ENCODE results near the gene WDR90.
A peak's percentile ranks its signal among the peaks of the same experiment; 100 is the strongest.

The WDR90 gene

DNA sequence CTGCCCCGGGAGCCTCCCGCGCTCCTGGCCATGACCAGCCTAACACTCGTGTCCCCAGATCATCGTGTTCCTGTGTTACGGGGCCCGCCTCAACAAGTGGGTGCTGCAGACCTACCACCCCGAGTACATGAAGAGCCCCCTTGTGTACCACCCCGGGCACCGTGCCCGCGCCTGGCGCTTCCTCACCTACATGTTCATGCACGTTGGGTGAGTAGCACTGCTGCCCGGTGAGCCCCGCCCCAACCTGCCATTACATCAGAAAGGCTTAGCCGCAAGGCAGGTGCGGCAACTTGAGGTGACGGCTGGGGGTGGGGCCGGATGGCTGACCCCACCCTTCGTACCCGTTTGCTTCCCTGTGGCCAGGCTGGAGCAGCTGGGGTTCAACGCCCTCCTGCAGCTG lies 27.7 kb downstream of the WDR90 start:
- no peak for DNase-seq (ENCODE audit: low spot score)

DNA sequence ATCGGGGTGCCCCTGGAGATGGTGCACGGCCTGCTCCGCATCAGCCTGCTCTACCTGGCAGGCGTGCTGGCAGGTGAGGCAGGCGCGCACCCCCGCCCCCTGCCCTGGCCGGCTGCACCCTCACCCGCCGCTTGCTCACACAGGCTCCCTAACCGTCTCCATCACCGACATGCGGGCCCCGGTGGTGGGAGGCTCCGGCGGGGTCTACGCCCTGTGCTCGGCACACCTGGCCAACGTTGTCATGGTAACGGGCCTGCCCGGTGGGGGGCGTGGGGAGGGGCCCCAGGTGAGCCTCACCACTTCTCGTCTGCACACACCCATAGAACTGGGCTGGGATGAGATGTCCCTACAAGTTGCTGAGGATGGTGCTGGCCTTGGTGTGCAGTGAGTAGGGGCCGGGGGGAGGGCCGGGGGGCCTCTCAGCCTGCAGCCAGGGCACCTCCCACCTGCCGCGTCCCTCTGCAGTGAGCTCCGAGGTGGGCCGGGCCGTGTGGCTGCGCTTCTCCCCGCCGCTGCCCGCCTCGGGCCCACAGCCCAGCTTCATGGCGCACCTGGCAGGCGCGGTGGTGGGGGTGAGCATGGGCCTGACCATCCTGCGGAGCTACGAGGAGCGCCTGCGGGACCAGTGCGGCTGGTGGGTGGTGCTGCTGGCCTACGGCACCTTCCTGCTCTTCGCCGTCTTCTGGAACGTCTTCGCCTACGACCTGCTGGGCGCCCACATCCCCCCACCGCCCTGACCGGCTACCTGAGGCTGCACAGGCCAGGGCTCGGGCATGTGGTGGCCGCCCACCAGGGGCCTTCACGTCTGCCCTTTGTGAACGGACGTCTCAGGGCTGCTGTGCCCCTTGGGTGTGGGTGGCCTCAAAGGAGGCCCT lies 28.4 kb downstream of the WDR90 start:
- no peak for DNase-seq (ENCODE audit: low spot score)

DNA sequence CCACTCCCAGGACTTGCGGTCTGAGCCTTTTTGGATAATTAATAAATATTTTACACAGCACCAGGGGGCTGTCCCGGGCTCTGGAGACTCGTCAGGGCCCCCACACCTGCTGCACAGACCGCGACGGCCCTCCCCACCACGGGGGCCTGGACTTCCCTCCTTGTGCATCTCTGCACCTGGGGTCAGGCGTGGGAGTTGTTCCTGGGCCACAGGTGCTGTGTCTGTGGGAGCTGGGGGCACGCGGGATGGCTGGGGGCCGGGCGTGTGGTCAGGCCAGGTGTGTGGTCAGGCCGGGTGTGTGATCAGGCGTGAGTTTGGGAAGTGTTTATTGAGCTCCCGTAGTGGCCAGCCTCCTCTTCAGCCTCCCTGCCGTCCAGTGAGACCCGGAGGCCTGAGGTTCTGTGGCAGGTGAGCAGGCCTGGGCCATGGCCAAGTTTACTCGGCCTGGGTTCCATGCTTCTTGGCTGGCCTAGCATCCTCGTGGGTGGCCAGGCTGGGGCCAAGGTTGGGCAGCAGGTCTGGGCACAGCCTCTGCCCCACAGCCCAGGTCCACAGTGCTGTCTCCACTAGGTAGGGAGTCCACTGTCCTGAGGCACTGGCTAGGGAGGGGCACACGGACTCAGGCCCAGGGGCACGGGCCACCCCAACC lies 29.2 kb downstream of the WDR90 start:
- no peak for DNase-seq (ENCODE audit: low spot score)

DNA sequence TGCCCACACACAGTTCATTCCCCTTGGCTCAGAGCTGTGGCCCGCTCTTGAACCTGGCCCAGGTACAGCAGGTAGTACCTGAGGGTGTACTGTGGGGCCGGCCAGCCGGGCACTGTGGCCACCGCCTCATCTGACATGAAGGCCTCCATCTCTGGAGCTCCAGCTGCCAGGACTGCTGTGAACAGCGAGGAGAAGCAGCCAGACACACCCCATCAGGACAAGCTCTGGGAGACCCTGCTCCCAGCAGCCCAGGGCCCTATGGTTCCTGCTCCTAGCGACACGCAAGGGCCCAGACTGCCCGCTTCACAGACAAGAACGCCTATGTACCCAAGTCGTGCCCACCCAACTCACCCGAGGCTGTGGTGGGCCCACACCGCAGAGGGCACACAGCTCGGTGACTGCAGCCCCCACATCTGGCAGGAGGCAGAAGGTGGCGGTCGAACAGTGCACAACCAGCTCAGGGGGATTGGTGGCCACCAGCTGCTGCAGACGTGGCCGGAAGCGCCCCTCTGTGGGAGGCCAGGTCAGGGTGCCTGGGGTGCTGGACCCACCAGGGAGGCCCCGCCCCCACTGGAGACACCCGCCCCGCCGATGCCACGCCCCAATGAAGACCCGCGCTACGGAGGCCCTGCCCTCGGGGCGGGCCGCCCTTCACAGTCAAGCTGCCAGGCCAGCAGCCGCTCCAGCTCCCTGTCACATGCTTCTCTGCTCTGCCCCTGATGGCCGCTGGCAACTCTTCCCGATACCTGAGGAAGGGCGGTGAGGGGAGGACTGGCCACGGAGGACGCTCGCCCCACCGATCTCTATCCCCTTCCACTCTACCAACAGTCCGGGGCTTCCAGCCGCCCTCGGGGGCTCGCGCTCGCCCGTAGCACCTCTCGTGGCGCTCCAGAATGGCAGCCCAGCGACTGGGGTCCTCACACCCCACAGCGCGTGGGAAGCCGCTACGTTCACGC lies 30.0 kb downstream of the WDR90 start:
- peak; percentile 69 for DNase-seq (ENCODE audit: low spot score)

DNA sequence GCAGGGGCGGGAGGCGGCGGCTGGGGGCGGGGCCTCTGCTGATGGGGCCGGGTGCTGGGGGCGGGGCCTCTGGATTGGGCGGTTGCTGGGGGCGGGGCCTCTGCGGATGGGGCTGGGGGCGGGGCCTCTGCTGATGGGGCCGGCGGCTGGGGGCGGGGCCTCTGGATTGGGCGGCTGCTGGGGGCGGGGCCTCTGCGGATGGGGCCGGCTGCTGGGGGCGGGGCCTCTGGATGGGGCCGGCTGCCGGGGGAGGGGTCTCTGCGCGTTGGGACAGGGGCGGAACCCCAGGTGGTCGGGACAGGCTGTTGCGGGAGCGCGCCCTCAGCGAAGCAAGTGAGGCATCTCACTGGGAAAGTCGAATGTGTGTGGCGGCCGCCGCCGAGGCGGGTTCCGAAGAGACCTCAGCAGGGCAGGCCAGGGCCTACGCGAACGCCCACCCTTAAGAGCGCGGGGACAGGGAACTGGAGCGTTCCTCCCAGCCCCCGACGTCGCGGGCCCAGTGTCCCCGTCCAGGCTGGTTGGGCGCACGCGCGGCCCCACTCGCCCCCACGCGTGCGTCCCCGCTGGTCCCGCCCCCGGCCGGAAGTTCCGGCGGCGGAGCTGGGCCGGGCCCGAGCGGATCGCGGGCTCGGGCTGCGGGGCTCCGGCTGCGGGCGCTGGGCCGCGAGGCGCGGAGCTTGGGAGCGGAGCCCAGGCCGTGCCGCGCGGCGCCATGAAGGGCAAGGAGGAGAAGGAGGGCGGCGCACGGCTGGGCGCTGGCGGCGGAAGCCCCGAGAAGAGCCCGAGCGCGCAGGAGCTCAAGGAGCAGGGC lies 30.9 kb downstream of the WDR90 start, which contains the start of gene STUB1:
STUB1 (plus strand) TSS at position 597 of the 811 bp plus-strand sequence; CDS start at position 713, 116 bp downstream.
- peak; percentile 85 for DNase-seq (ENCODE audit: low spot score)

DNA sequence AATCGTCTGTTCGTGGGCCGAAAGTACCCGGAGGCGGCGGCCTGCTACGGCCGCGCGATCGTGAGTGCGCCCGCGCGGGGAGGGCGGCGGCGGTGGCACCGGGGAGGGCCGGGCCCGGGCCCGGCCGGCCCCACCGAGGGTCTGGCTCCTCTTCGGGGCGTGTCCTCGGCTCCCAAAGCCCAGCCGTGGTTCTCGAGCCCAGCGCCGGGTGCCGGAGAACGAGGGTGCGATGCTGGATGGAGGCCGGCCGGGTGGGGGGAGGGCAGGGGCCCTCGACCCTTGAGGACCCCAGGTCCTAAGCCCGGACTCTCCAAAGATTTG lies 31.4 kb downstream of the WDR90 start:
- no peak for DNase-seq (ENCODE audit: low spot score)

DNA sequence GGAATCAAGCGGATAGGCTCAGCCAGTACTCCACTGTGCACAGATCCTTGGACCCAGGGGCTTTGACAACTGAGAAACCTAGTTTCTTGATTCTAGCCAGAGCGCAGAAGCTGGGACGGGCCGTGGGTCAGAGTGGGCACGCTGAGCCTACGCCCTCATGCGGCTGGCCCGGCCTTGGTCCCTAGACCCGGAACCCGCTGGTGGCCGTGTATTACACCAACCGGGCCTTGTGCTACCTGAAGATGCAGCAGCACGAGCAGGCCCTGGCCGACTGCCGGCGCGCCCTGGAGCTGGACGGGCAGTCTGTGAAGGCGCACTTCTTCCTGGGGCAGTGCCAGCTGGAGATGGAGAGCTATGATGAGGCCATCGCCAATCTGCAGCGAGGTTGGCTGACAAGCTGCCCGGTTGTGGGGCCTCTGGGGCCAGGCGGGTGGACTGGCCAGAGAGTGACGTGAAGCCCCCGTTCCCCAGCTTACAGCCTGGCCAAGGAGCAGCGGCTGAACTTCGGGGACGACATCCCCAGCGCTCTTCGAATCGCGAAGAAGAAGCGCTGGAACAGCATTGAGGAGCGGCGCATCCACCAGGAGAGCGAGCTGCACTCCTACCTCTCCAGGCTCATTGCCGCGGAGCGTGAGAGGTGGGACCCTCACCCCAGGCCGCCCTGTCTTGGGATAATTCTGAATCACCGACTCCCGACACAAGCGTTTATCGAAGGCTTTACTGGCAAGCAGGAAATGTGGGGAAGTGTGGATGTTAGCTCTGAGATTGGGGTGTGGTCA lies 32.0 kb downstream of the WDR90 start:
- no peak for DNase-seq (ENCODE audit: low spot score)

DNA sequence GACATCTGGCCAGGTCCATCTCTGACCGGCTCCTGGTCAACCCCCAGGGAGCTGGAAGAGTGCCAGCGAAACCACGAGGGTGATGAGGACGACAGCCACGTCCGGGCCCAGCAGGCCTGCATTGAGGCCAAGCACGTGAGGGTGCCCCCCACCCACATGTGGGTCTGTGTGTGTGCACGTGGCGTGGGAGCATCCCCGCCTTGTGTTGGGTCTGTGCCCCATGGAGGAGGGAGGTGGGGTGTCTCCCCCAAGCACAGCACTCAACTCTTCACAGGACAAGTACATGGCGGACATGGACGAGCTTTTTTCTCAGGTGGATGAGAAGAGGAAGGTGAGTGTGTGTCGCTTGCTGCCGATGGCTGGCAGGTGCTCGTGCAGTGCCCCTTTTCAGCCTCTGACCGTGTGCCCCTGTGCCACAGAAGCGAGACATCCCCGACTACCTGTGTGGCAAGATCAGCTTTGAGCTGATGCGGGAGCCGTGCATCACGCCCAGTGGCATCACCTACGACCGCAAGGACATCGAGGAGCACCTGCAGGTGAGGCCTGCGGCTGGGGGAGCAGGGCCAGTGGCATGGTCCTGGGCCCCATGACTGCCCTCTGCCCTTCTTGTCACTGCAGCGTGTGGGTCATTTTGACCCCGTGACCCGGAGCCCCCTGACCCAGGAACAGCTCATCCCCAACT lies 32.7 kb downstream of the WDR90 start:
- DNase-seq (ENCODE audit: low spot score) = no peak

DNA sequence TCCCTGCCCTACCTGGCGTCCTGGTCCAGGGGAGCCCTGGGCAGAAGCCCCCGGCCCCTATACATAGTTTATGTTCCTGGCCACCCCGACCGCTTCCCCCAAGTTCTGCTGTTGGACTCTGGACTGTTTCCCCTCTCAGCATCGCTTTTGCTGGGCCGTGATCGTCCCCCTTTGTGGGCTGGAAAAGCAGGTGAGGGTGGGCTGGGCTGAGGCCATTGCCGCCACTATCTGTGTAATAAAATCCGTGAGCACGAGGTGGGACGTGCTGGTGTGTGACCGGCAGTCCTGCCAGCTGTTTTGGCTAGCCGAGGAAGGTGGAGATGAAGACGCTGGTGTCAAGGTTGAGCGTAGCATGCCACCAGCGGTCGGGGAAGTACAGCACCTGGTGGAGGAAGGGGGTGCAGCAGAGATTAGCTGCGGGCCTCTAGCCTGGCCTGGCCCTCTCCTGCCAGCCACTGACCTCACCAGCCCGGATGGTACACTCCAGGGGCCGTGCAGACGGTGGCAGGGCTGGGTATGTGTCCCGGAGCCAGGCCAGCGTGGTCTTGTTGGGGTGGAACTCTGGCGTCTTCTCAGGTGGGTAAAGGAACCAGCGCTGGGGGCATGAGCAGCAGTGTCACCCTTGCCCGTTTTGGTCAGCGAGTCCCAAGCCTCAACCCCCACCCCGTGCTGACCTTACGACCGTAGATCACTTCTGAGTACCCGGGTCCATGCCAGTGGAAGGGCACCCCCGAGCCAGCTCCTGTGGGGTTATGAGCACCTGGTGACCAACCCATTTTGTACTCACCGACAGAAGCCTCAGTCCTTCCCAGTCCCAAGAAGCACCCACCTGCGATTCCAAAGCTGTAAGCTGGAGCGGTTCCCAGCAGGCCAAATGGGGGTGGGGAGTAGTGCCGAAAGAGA lies 33.6 kb downstream of the WDR90 start:
- DNase-seq (ENCODE audit: low spot score) = no peak

DNA sequence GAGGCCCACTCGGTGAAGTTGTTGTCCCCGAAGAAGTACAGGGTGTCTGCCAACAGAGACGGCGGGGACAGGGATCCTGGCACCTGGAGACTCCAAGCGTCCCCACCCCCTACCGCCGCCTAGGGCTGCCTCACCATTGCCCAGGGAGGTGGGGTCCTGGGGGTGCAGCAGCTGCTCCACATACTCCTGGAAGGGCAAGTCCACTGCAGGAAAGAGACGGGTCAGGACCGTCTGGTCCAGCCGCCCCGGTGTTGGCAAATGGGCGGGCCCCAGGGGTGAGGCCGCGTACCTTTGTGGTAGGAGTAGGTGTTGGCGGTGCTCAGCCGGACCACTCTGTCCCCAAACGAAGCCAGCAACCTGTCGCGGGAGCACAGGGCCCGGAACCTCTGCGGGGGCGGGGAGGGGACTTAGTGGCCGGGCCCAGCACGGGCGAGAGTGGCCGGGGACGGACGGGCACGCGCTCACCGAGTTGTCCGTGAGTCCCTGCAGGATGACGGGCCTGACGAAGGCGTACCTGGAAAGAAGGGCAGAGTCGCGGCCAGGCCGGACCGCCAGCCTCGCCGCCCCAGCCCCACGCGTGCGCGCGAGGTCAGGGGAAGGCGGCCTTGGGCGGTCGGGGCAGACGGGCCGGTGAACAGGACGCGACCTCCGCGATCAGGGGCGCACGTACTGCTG lies 34.4 kb downstream of the WDR90 start:
- no peak for DNase-seq (ENCODE audit: low spot score)

DNA sequence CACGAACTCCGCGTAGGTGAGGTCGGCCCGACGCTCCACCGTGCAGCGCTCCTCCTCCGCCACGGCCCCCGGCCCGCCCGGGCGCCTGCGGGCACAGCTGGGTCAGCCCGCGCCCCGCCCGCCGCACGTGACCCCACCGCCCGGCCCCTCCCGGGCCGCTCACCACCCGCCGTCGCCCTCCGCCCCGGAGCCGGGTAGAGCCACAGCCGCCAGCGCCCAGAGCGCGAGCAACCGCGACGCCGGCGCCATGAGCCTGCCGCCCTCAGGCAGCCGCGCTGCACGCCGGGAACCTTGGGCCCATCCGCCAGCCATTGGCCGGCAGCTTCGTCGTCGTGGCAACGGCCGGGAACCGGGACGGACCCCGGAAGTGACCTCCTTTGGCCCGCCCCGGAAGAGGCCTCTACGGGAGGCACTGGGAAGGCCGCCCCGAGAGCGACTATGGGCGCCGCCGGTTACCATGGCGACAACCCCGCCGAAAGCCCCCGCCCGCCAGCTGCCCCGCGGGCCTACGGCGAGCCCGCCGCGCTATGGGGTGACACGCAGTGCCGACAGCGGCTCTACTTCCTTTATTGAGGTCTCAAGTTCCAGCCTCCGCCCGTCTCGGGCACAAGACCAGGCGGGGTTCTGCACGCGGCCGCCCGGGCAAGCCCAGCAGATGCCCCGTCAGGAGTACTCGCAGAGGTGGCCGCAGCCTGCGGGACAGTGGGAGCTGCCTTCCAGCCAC lies 35.1 kb downstream of the WDR90 start, which contains the start of gene JMJD8:
JMJD8 (minus strand) TSS at position 264 of the 724 bp plus-strand sequence; CDS start at position 249, 15 bp downstream.
- peak; percentile 94 for DNase-seq (ENCODE audit: low spot score)

DNA sequence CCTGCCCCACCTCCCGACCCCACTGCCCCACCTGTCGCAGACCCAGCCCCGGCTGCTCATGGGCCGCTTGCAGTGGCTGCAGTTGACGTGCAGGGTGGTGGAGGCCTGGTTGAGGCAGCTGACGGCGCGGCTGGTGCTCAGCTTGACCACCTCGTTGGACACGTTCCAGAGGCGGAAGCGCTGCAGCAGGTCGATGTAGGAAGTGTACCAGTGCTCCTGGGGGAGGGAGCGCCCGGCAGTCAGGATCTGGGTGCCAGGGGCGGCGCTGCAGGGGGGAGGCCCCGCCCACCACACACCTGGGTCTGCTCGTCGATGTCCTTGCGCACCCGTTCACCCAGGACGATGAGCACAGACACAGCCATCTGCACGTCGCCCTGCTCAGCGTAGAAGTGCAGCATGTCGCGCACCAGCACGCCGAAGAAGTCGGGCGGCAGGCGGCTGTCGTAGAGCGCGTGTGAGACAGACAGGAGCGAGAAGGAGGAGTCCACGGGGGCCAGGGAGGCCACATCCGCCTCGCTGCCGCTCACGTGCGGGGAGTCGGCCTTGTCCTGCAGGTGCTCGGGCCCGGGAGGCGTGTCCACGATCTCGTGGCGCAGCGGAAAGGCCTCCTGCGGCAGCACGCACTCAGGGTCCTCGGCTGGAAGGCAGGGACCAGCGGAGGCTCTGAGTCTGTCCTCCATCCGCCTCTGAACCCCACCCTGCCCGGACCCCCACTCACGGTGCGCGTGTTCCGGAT lies 36.0 kb downstream of the WDR90 start:
- no peak for DNase-seq (ENCODE audit: low spot score)

DNA sequence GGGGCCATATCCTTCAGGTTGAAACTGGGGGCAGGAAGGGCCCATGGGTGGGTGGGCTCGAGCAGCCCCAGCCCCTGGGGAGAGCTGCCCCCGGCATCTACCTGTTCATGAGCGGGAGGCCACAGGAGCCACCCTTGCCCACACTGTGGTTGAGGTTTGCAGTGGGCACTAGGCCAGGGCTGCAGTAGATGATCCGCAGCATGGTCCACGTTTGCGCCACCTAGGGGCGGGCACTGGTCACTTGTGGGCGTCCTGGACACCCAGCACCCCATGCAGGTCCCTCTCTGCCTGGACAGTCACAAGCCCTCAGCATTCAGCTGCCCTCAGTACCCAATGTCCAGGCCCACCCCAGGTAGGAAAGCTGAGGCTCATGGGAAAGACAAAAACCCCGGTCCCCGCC lies 36.8 kb downstream of the WDR90 start:
- no peak for DNase-seq (ENCODE audit: low spot score)

DNA sequence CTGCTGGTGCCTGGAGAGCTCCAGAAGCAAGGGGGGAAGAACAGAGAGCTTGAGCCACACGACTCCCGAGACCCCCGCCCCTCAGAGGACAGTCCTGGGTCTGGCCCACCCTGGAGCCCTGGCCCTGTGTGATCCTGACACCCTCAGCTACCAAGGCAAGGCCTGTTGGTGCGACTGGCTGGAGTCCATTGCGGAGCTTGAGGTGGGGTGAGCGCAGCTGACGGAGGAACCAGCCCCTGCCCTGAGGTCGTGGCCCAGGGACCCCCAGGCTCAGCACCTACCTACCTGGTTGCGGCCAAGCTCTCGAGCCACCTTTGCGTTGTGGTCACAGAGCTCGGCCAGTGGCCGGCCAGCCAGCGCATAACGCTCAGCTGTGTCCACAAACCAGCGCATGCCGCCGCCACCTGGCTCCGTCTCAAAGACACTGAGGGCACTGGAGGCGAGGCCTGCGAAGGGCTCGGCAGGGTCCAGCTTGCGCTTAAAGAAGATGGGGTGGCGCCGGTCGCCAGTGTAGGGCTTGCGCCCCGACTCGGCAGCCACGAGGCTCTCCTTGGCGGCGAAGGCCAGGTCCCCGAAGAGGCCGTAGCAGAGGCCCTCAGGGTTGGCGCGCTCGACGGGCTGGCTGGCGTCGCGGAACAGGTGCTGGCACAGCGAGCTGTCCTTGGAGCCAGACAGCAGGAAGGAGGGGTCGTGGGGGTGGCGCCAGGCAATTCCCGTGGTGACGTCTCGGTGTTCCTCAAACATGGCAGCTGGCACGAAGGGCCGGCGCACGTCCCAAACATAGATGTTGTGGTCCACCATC lies 37.5 kb downstream of the WDR90 start:
- no peak for DNase-seq (ENCODE audit: low spot score)

DNA sequence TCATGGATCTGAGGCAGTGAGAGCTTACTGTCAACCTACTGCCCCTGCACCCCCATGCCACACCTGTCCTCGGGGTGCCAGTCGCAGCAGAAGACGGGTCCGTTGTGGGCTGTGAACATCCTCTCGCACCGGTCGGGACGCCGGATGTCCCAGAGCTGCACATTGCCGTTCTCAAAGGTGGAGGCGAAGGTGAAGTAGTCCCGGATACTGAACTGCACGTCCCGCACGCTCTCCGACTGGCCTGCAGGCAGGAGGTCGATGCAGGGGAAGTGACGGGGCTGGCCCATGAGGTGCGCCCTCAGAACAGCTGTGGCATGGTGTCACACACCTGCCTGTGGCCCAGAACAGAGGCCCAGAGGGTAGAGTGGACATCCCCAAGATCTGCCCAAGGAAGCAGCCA lies 38.3 kb downstream of the WDR90 start:
- no peak for DNase-seq (ENCODE audit: low spot score)

All from globus pallidus (tissue), 1 donor.